ENCODE results near the gene SRRD. TPM values are rescaled to one million over a fixed set of nuclear protein-coding genes. Genes with fewer than 3 reads are reported as not detected.

SRRD gene
- total RNA-seq, 1 experiment from 2014 or later: 25.1 TPM

DNA sequence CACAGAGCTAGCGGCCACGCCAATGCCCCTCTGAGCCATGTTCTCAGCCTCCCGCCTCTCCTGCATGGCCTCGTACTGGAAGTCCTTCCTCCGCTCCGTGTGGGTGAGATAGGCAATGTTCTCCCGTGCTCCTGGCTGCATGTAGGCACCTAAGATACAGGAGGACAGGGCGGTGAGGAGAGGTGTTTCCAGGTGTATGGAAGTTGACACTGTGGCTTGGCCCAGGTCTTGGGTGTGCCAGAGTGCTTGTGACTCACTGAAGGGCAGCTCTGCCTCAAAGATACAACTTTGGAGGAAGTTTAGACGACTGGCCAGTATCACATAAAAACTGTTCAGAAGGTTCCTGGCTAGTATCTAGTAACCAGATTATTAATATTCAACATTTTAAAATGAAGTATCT is 8.5 kb downstream of the SRRD start:
- Mint-ChIP-seq H3K27ac (no peak overlapping the region), H3K4me1 (no peaks in the 10 kb centered on the region), H3K36me3 (peaks cover 84% of the 10 kb centered on the region), H3K4me3 (no peak overlapping the region), H3K27me3 (ENCODE audit: low read depth) (no peaks in the 10 kb centered on the region), H3K9me3 (no peaks in the 10 kb centered on the region)
- ATAC-seq (no peak), DNase-seq (ENCODE audit: low spot score) (no peak)
- ChIA-PET POLR2A (interaction anchor here (0.7 kb wide), 1 partner anchor 11 kb away, joined by 3 read pairs; no protein-coding TSS in a partner anchor), CTCF (interaction anchor here (1.1 kb wide), 1 partner anchor 11 kb away, joined by 3 read pairs; no protein-coding TSS in a partner anchor)
- no peak for TF ChIP-seq EMX1 (CRISPR knock-in tag; IDR thresholded peaks at IDR 0.05)
- no peak for TF ChIP-seq TP53 (CRISPR knock-in tag; IDR thresholded peaks at IDR 0.05)
- no peak for TF ChIP-seq CREB1 (CRISPR knock-in tag; IDR thresholded peaks at IDR 0.05)
- no peak for TF ChIP-seq SOX15 (CRISPR knock-in tag; IDR thresholded peaks at IDR 0.05)
- no peak for TF ChIP-seq ZNF396 (CRISPR knock-in tag; IDR thresholded peaks at IDR 0.05; ENCODE audit: borderline replicate concordance)

- DNase-seq (ENCODE audit: low spot score) (no peak), ATAC-seq (no peak)
- ChIA-PET POLR2A (interaction anchor here (0.6 to 1.0 kb wide), 2 partner anchors 11 to 33 kb away, joined by 3 to 4 read pairs; partner anchors contain the start of genes HPS4 and SRRD), CTCF (interaction anchor here (2.1 kb wide), 1 partner anchor 171 kb away, joined by 4 read pairs; no protein-coding TSS in a partner anchor)
- Mint-ChIP-seq H3K4me1 (no peaks in the 10 kb centered on the region), H3K27me3 (ENCODE audit: low read depth) (no peaks in the 10 kb centered on the region), H3K27ac (no peak overlapping the region; the same call in 1 of the 2 replicates), H3K36me3 (peaks cover 83% of the 10 kb centered on the region), H3K4me3 (no peak overlapping the region), H3K9me3 (no peaks in the 10 kb centered on the region)
- TF ChIP-seq FOXJ3 (CRISPR knock-in tag; IDR thresholded peaks at IDR 0.05; ENCODE audit: borderline replicate concordance) (no peak), ERG (CRISPR knock-in tag; IDR thresholded peaks at IDR 0.05) (no peak), NFATC4 (CRISPR knock-in tag; IDR thresholded peaks at IDR 0.05) (no peak), NR1H2 (CRISPR knock-in tag; IDR thresholded peaks at IDR 0.05) (no peak), KAT7 (CRISPR knock-in tag; IDR thresholded peaks at IDR 0.05; ENCODE audit: borderline replicate concordance) (no peak), MAX (CRISPR knock-in tag; IDR thresholded peaks at IDR 0.05) (no peak), JAZF1 (CRISPR knock-in tag; IDR thresholded peaks at IDR 0.05) (no peak)
- TF ChIP-seq, protein P1, sequence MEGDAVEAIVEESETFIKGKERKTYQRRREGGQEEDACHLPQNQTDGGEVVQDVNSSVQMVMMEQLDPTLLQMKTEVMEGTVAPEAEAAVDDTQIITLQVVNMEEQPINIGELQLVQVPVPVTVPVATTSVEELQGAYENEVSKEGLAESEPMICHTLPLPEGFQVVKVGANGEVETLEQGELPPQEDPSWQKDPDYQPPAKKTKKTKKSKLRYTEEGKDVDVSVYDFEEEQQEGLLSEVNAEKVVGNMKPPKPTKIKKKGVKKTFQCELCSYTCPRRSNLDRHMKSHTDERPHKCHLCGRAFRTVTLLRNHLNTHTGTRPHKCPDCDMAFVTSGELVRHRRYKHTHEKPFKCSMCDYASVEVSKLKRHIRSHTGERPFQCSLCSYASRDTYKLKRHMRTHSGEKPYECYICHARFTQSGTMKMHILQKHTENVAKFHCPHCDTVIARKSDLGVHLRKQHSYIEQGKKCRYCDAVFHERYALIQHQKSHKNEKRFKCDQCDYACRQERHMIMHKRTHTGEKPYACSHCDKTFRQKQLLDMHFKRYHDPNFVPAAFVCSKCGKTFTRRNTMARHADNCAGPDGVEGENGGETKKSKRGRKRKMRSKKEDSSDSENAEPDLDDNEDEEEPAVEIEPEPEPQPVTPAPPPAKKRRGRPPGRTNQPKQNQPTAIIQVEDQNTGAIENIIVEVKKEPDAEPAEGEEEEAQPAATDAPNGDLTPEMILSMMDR (IDR thresholded peaks at IDR 0.05): no peak
- TF ChIP-seq, protein P2, sequence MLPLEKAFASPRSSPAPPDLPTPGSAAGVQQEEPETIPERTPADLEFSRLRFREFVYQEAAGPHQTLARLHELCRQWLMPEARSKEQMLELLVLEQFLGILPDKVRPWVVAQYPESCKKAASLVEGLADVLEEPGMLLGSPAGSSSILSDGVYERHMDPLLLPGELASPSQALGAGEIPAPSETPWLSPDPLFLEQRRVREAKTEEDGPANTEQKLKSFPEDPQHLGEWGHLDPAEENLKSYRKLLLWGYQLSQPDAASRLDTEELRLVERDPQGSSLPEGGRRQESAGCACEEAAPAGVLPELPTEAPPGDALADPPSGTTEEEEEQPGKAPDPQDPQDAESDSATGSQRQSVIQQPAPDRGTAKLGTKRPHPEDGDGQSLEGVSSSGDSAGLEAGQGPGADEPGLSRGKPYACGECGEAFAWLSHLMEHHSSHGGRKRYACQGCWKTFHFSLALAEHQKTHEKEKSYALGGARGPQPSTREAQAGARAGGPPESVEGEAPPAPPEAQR (CRISPR knock-in tag; IDR thresholded peaks at IDR 0.05): no peak
Measured at GRCh38 chr22:26494506-26494905, 10.8 kb downstream of the SRRD start.

DNA sequence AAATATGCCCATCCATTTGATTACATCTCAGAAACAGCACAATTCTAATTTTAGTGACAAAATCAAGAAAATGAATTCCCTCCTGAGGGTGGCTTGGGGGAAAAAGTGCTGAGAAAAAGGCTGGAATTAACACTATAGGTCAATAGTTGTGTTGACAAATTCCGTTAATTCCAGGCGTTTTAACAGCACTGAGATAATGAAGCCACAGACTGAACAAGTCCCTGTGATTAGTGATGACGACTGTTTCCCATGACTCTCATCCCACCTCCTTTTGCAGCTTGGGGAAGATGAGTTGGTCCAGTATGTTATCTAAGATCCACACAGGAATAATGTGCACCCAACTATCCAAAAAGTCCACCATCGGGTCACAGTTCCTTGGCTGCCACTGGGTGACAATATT is 12.8 kb downstream of the SRRD start:
- peaks cover 80% of the 10 kb centered on the region for H3K36me3 Mint-ChIP-seq
- no peaks in the 10 kb centered on the region for H3K9me3 Mint-ChIP-seq
- no peaks in the 10 kb centered on the region for H3K4me1 Mint-ChIP-seq
- H3K27me3 Mint-ChIP-seq (ENCODE audit: low read depth): no peaks in the 10 kb centered on the region
- ChIA-PET POLR2A (no interaction called here), CTCF (no interaction called here)
- no peak for ATAC-seq
- no peak overlapping the region for H3K27ac Mint-ChIP-seq
- H3K4me3 Mint-ChIP-seq: no peak overlapping the region
- no peak for DNase-seq (ENCODE audit: low spot score)
- TF ChIP-seq NFYB (CRISPR knock-in tag; conservative IDR thresholded peaks at IDR 0.05; ENCODE audit: low read depth) (no peak), ZNF138 (CRISPR knock-in tag; conservative IDR thresholded peaks at IDR 0.05) (no peak), HMGA2 (CRISPR knock-in tag; IDR thresholded peaks at IDR 0.05) (no peak), TEAD4 (CRISPR knock-in tag; IDR thresholded peaks at IDR 0.05) (no peak), CBFB (CRISPR knock-in tag; IDR thresholded peaks at IDR 0.05; ENCODE audit: low read depth) (no peak), ZNF423 (CRISPR knock-in tag; IDR thresholded peaks at IDR 0.05) (no peak), ZNF425 (CRISPR knock-in tag; conservative IDR thresholded peaks at IDR 0.05) (no peak), FOXJ3 (CRISPR knock-in tag; IDR thresholded peaks at IDR 0.05; ENCODE audit: borderline replicate concordance) (no peak), RELA (CRISPR knock-in tag; IDR thresholded peaks at IDR 0.05; ENCODE audit: borderline replicate concordance) (no peak), EMX1 (CRISPR knock-in tag; IDR thresholded peaks at IDR 0.05) (no peak), FOXP1 (CRISPR knock-in tag; IDR thresholded peaks at IDR 0.05; ENCODE audit: borderline replicate concordance) (no peak), SP1 (CRISPR knock-in tag; conservative IDR thresholded peaks at IDR 0.05) (no peak), ZNF121 (CRISPR knock-in tag; IDR thresholded peaks at IDR 0.05) (no peak), ZNF232 (CRISPR knock-in tag; IDR thresholded peaks at IDR 0.05) (no peak), ZNF512 (CRISPR knock-in tag; IDR thresholded peaks at IDR 0.05; ENCODE audit: borderline replicate concordance) (no peak)
